AG09309 (cell line): ENCODE measurements around the gene QPRT.

Source experiments
- DNase-seq: peaks from one replicate; pipeline ENCODE4 v3.0.0-alpha.2; 2010; ENCODE audit warnings: low read depth
- H3K4me3 ChIP-seq: 2 replicates; pipeline ENCODE4 v1.5.1; 2011; ENCODE audit warnings: mild to moderate bottlenecking, low read depth, low read length, moderate library complexity; ENCODE audit not compliant: control insufficient read depth
- CTCF ChIP-seq: IDR thresholded peaks from 2 replicates; pipeline ENCODE4 v1.5.1; 2011; ENCODE audit warnings: mild to moderate bottlenecking, low read depth, low read length, inconsistent platforms; ENCODE audit not compliant: insufficient read depth, control insufficient read depth; ENCODE audit errors: missing control alignments

Gene QPRT

DNA sequence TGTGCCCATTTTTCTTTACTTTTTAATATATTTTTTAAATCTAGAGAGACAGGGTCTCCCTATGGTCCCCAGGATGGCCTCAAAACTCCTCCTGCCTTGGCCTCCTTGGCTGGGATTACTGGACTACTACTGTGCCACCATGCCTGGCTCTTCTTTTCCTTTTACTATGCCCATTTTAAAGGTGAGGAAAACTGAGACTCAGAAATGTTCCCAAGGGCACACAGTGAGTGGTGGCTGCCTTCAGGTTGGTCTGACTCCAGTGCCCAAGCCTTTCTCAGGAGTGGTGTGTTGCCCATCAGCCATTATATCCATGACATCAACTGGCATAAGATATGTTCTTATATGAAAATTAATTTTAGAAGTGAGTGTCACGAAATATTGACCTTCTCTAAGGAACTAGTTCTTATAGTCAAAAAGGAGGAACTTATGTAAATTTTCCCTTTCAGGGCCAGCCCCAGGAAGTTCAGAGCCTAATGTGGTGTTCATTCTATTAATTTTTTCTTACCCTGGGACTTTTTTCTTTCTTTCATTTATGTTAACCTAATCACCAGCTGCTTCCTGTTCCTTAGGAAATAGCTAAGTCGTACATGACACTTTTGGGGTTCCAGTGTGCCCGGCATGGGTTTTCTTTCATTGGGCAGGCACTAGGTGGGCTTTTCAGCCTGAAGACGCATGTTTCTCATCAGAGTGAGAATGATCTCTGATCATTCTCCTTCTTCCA is 33.8 kb upstream of the QPRT start:
- no peak overlapping the region for H3K4me3 ChIP-seq
- no peak for DNase-seq
- TF ChIP-seq CTCF, result no peak

DNA sequence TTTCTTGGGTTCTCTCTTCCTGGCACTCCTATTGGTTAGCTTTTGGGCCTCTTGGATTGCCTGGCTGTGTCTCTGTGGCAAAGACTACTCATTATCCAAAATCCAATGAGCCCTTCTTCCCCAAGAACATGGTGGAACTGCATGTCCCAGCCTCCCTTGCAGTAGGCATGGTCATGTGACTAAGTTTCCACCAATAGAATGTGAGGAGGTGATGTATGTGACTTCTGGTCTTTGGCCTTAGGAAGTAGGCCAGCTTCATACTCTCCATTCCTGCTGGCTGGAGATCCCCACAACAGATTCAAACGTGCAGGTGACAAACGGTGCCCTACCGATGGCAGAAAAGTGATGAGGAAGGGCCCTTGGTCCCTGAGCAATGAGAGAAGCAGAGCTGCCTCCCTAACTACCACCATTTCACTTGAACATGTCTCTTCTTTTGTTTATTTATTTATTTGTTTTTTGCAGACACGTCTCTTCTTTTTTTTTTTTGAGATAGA is 33.2 kb upstream of the QPRT start:
- H3K4me3 ChIP-seq, result no peak overlapping the region
- TF ChIP-seq CTCF, result no peak
- DNase-seq, result no peak

GRCh38 chr16:29646947-29647346 is 32.0 kb upstream of the QPRT start:
- no peak for DNase-seq
- TF ChIP-seq CTCF, result no peak
- H3K4me3 ChIP-seq, result no peak overlapping the region

GRCh38 chr16:29649588-29650494 is 29.1 kb upstream of the QPRT start:
- no peak for DNase-seq
- no peak overlapping the region for H3K4me3 ChIP-seq

GRCh38 chr16:29650771-29651170 is 28.2 kb upstream of the QPRT start:
- no peak for TF ChIP-seq CTCF
- DNase-seq, result no peak
- H3K4me3 ChIP-seq, result no peak overlapping the region

More at GRCh38 chr16:29649588-29650494, 29.1 kb upstream of the QPRT start:
- TF ChIP-seq CTCF, result no peak

DNA sequence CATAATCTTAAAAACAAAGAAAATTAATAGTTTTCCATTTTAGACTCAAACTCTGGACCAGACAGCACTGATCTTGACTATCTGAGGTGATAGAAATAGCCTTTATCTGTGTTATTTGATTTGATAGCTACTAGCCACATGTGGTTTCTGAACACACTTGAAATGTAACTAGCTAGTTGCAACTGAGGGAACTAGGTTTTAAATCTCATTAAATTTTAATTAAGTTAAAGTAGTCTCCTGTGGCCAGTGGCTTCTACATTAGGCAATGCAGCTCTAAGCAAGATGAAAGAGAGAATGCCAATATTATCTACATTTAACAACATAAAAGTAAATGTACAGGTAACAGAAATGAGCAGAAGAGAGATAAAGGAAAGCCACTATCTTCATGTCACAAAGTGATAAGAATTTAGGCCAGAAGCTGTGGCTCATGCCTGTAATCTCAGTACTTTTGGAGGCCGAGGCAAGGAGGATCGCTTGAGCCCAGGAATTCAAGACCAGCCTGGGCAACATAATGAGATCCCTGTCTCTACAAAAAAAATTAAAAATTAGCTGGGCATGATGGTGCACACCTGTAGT is 27.1 kb upstream of the QPRT start:
- H3K4me3 ChIP-seq, result no peak overlapping the region
- TF ChIP-seq CTCF, result no peak
- DNase-seq, result no peak
